Stimulated activated naive CD4-positive, alpha-beta T cell treated with Interleukin-2 at 50 U/mL for 16 hours (primary cell): ENCODE data around the gene OR4D9.

ENCODE experiments used
- DNase-seq: peaks from one replicate; lab custom pipeline; 2025; lab: John Stamatoyannopoulos, UW

OR4D9 gene

DNA sequence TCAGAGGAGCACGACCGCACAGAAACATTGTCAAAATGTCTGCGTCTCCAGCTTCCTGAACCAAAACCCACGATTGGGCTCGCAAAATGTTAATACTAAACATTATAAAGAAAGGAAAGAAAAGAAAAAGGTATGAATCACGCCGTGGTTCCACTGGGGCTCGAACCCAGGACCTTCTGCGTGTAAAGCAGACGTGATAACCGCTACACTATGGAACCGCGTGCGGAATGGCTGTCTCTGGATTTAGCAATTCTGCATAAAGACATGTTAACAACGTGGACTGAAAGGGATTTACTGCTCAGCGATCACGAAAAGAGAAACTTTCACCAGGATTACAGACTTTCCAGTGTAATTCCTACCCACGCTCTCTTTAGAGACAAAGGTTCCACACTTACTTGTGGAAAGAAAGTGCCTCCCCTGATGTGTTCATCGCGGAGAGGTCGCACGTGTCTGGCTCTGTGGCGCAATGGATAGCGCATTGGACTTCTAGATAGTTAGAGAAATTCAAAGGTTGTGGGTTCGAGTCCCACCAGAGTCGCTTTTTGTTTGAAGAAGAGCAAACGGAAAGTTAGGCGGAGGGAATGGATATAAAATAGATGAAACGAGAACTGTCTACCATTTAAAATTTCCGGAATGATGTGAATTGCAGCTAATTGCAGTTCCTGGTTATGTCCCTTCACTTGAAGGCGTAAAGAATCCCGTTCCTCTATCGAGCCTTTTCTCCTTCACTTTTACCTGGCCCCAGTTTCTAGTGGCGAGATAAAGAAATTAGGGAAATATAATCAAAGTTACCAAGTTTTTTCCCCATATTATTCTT, 39.7 kb downstream of the OR4D9 start:
- DNase-seq: peak; percentile 74

DNA sequence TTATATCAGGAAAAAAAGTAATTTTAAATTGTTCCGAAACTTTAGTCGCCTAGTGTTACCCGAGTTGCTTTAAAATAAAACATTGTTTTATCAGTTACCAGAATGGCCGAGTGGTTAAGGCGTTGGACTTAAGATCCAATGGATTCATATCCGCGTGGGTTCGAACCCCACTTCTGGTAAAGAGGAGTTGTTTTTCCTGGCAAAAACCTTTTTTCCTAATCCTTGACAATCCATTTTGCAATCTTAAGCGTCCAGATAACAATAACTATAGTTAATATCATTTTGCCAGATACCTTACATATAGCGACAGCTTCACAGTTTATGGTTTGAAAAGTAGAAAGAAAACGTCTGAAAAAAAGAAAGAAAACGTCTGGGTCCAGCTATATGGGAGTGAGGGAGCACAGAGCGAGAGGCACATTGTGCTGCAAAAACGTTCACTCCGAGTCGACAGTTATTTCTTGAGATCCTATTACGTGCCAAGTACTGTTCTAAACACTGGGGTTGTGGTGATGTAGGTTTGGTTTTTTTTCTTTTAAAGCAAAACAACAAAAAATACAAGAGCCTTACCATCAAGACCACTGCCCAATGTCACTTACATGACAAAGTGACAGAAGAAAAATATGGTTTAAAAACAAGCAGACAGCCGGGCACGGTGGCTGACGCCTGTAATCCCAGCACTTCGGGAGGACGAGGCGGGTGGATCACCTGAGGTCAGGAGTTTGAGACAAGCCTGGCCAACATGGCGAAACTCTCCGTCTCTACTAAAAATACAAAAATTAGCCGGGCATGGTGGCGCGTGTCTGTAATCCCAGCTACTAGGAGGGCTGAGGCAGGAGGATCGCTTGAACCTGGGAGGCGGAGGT, 40.6 kb downstream of the OR4D9 start:
- no peak for DNase-seq

DNA sequence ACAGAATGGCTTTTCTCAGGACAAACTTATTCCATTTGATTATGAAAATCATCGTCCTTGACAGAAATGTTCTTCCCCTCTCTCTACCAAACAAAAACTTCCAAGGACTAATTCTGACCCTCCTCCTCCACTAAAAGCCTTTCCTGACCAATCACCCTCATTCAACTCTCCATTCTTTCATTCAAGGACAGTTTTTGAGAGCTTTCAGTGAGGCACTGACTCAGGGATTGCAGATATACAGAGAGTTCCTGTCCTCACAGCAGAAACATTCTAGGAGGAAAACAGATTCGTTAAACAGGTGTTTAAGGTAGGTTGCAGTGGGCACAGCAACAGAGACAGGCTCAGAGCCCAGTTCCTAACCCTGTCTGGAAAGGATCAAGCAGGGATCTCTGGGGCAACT, 41.5 kb downstream of the OR4D9 start:
- DNase-seq: no peak

DNA sequence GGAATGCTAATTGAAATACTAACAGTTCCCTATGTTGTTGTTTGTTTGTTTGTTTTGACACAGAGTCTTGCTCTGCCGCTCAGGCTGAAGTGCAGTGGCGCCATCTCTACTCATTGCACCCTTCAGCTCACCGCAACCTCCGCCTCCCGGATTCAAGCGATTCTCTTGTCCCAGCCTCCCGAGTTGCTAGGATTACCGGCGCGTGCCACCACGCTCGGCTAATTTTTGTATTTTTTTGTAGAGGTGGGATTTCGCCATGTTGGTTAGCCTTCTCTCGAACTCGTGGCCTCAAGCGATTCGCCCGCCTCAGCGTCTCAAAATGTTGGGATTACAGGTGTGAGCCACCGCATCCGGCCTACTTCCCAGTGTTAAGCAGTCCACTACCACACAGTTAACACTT, 42.0 kb downstream of the OR4D9 start:
- no peak for DNase-seq

DNA sequence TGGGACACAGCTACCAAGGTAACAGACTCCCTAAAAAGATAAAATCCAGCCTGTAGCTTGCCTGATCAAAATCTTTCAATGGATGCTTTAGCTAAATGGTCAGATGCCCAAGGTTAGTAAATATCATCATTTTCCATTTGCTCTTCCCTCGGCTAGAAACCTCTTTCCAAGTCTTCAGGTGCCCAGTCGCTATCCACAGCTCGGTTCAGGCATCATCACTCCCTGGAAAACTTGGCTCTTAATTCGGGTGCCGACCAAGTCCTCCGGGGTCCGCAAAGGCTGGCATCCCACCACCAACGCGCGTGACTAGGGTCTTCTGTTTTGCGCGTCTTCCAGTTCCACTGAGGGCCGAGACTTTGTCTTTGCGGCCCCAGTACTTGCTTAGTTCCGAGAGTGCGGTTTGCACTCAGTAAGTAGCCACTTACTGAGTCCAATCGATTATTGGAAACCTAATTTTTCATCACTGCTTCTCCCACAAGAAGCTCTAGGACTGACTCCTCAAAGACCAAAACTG, 44.3 kb downstream of the OR4D9 start:
- no peak for DNase-seq

DNA sequence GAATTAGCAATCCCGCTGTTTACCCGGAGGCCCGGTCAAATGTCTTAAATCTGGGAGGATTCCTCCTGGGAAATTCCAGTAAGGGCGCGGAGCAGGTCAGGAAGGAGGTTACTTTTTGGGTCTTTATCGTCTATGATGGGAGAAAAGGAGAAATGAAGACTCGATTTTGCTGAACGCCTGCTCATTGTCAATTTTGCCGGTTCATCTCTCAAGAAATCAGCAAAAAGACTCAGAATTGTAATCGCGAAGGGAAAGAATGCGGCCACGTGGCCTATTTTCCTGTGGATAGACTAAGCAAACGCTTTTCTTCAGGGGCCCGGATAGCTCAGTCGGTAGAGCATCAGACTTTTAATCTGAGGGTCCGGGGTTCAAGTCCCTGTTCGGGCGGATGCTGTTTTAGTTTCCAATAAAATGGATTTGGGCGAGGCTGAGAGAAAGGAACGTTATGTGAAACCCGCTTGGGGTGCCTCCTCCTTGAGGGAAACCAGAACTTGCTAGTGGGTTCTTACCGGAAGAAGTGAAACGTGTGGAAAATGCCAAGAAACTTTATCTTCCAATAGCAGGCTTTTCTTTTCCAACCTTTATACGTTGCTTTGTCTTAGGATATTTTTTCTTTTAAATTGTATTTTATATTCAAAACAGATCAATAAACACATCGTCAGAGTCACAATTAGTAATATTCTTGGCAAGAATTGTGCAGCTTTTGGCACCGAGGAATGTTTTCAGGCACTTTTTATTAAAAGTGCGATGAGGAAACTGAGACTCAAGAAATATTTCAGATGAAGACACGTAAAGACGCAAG, 45.0 kb downstream of the OR4D9 start:
- DNase-seq: peak; percentile 57

DNA sequence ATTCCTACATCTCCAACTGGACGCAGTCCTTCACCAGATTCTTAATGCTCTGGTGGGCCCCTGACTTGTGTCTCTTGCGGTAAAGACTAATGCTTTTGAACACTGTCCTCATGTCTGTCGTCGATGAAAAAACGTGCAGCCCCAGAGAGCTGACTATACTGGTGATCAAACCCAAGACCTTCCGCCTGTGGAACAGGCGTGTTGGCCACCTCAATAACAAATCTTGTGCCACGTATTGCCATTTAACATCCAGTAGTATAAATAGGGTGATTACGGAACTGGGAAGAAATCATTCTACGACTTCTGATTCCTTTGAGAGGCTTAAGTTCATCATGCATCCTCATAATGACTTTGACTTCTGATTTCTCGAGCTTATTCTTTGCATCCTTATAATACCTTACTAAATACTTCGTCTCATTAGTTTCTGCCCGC, 45.6 kb downstream of the OR4D9 start:
- DNase-seq: no peak

DNA sequence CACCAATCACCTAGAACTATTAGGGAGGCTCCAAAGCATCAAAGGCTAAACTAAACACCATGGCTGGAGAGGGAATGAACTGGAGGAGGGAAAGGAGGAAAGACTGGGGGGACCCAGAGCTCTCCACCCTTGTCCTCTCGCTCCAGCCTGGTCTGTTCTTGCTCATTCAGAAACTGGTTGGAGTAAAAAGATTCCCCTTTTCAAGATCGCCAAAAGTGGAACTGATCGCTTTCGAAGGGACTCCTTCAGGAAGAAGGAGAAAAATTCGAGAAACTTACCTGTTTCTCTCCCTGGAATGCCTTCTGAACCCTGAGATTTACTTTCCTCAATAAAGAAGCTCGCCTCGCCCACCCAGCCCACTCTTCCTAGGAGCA, 46.9 kb downstream of the OR4D9 start:
- DNase-seq: no peak

DNA sequence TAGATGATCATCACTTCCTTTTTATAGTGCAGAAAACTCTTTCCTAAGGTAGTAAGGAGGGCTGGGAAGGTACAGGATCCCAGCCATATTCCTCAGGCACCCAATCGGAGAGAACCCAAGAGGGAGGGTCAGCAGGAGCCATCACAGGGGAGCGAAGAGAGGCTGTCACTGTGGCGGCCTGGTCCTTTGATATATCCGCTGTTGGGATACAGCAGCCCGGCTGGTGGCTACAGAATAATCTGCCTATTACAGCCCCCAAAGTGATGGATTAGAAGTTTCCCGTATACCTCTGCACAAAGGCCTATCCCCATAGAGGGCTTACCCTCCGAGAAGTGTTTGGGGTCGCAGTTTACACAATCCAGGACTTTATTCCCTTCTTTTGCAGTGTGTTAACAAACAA, 48.5 kb downstream of the OR4D9 start:
- no peak for DNase-seq

DNA sequence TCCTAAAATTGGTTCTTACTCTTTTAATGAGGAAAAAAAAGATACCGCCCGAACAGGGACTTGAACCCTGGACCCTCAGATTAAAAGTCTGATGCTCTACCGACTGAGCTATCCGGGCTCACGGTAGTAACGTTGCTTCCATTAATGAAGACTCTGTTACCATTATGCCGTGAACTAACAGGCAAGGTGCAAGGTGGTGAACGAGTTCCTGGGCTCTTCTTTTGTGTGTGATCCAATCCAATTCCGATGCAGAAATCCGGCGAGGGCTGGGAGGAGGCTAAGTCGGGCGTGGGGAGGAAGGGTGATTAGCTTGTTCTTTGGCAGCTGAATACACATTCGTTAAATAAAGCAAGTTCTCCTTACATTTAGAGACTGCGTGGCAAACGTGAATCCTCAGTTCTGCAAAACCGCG, 49.0 kb downstream of the OR4D9 start:
- peak; percentile 69 for DNase-seq

DNA sequence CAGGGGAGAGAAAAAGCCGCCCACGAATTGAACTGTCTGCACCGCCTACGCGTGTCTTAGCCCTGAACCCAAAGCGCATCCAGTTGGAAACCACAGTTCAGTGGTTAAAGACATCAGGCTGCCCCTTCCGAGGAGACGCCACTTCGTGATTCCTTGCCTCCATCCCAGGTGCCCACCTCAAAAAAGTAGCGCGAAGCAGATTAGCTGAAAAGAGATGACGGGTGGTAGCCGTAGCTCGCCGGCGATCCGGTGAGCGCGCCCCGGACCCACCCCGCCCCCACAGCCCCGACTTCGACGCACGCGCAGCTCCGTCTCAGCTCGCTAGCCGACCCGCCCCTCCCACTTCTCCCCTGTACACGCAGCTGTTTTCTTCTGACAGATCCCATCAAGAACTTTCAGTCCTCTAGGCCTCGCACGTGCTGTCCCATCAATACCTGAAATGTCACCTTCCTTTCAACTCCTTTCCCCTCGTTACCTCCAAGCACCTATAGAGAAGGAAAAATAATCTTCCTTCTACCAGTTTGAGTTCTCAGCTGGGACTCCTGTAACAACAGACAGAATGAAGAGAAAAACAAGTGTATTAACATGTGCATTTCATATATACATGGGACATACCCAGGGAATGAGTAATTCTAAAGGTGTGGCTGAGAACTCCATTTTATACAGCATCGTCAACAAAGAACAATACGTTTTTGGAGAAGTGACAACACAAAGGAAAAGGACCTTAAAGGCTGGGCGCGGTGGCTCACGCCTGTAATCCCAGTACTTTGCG, 49.5 kb downstream of the OR4D9 start:
- peak; percentile 81 for DNase-seq

DNA sequence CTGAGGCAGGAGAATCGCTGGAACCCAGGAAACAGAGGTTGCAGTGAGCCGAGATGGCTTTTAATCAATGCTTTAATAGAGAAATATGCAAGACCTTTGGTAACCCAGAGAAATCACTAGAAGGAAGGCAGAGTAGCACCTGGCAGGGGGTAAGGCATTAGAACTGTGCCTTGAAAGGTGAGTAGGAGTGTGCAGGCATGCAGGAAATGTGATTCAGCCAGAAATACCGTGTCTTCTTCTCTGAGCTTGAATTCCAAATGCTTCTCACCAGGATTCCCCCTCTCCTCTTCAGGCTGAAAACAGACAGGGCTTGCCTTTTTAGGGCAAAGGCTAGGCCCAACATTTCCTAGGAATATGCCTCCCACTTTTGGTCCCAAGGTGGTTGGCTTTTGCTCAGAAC, 51.0 kb downstream of the OR4D9 start:
- no peak for DNase-seq
